Adrenal gland (tissue), 5 donors: Measurements from ENCODE around the gene ENOX1.

Experiments used
- POLR2A ChIP-seq, 2 donors: fragments of 450-650 bp; IDR thresholded peaks; one replicate each; pipeline ENCODE4 v1.6.1; 2017; ENCODE audit warnings: antibody characterized with exemption in 2 of 2, mild to moderate bottlenecking in 2 of 2, moderate library complexity in 1 of 2
- TF ChIP-seq, protein P1 (sequence below), 6 experiments: fragments of 450-650 bp in 4 of 6; fragments of 200-600 bp in 2 of 6; sonication (generic) in 1 of 6; IDR thresholded peaks; 1 replicate in 5 of 6; 2 replicates in 1 of 6; pipeline versions ENCODE4 v1.5.1 to v1.8.0; 2016 to 2021; ENCODE audit warnings: antibody characterized with exemption in 6 of 6, mild to moderate bottlenecking in 2 of 6, moderate library complexity in 1 of 6
- donor health status: DM: no; HTN: no; CAD: no.

DNA sequence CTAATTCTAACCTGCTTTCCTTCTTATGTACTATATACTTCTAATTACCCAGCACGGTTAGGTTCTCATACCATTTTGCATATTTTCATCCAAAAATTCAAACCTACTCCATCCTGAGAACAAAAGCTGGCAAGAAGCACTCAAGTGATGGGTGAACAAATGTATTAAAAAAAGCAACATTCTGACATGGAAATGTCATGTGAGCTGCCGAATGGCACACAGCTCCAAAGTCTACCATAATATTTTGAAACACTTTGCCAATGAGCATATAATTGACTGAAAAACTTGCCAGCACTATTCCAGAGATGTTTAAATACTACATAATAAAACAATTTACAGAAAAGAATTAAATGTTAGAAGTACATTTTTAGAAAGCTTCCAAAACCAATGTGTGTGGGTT lies 274.6 kb downstream of the ENOX1 start:
- TF ChIP-seq, protein P1, sequence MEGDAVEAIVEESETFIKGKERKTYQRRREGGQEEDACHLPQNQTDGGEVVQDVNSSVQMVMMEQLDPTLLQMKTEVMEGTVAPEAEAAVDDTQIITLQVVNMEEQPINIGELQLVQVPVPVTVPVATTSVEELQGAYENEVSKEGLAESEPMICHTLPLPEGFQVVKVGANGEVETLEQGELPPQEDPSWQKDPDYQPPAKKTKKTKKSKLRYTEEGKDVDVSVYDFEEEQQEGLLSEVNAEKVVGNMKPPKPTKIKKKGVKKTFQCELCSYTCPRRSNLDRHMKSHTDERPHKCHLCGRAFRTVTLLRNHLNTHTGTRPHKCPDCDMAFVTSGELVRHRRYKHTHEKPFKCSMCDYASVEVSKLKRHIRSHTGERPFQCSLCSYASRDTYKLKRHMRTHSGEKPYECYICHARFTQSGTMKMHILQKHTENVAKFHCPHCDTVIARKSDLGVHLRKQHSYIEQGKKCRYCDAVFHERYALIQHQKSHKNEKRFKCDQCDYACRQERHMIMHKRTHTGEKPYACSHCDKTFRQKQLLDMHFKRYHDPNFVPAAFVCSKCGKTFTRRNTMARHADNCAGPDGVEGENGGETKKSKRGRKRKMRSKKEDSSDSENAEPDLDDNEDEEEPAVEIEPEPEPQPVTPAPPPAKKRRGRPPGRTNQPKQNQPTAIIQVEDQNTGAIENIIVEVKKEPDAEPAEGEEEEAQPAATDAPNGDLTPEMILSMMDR (IDR thresholded peaks at IDR 0.05), result no peak
- no peak for TF ChIP-seq POLR2A (IDR thresholded peaks at IDR 0.05)
